Liver (tissue), 9 donors: Measurements from ENCODE around the gene JMJD4. TPM values are rescaled to one million over a fixed set of nuclear protein-coding genes. Genes with fewer than 3 reads are reported as not detected.

ENCODE experiments used
- DNase-seq: peaks from one replicate; pipeline ENCODE4 v3.0.0-alpha.2; 2017; ENCODE audit warnings: low spot score
- H3K27ac ChIP-seq, 2 donors: one replicate each; pipeline ENCODE4 v1.7.0; 2013; ENCODE audit warnings: inconsistent platforms in 2 of 2, low read length in 2 of 2, control low read depth in 1 of 2, low read depth in 1 of 2, mild to moderate bottlenecking in 1 of 2
- H3K27me3 ChIP-seq, 4 donors: one replicate each; pipeline versions ENCODE4 v1.6.1 to v1.7.0; 2013; ENCODE audit warnings: low read length in 3 of 4, inconsistent platforms in 1 of 4, mild to moderate bottlenecking in 1 of 4, moderate library complexity in 1 of 4; ENCODE audit not compliant: control insufficient read depth in 4 of 4, insufficient read depth in 4 of 4
- H3K36me3 ChIP-seq, 4 donors: one replicate each; pipeline versions ENCODE4 v1.6.1 to v1.7.0; 2013; ENCODE audit warnings: low read length in 3 of 4, mild to moderate bottlenecking in 3 of 4, low read depth in 1 of 4, moderate library complexity in 1 of 4; ENCODE audit not compliant: control insufficient read depth in 4 of 4, insufficient read depth in 3 of 4
- H3K4me1 ChIP-seq, 4 donors: one replicate each; pipeline versions ENCODE4 v1.6.1 to v1.7.0; 2013; ENCODE audit warnings: low read length in 3 of 4, mild to moderate bottlenecking in 3 of 4, moderate library complexity in 1 of 4; ENCODE audit not compliant: control insufficient read depth in 4 of 4, insufficient read depth in 4 of 4
- H3K4me3 ChIP-seq, 3 donors: one replicate each; pipeline versions ENCODE4 v1.6.1 to v1.7.0; 2013; ENCODE audit warnings: low read length in 3 of 3, control low read depth in 1 of 3, low read depth in 1 of 3, mild to moderate bottlenecking in 1 of 3
- H3K9ac ChIP-seq, 2 donors: one replicate each; pipeline ENCODE4 v1.7.0; 2013; ENCODE audit warnings: low read length in 2 of 2, mild to moderate bottlenecking in 2 of 2, moderate library complexity in 2 of 2, control low read depth in 1 of 2, low read depth in 1 of 2
- H3K9me3 ChIP-seq, 4 donors: one replicate each; pipeline versions ENCODE4 v1.6.1 to v1.7.0; 2013; ENCODE audit warnings: low read length in 3 of 4; ENCODE audit not compliant: control insufficient read depth in 4 of 4
- ATF3 ChIP-seq: IDR thresholded peaks from 2 replicates; pipeline ENCODE4 v1.6.1; 2016; ENCODE audit warnings: antibody characterized with exemption
- CTCF ChIP-seq: fragments of 150-350 bp; IDR thresholded peaks from 2 replicates; pipeline ENCODE4 v1.5.1; 2017; ENCODE audit warnings: improper control_type of control experiment, low read depth, low read length; ENCODE audit not compliant: missing input control
- EGR1 ChIP-seq, 2 donors: IDR thresholded peaks; 2 replicates each; pipeline ENCODE4 v1.6.1; 2016 to 2018; ENCODE audit warnings: antibody characterized with exemption in 2 of 2, low read depth in 2 of 2
- FOXA1 ChIP-seq: IDR thresholded peaks from 2 replicates; pipeline ENCODE4 v1.6.1; 2016; ENCODE audit warnings: antibody characterized with exemption
- FOXA2 ChIP-seq: IDR thresholded peaks from 2 replicates; pipeline ENCODE4 v1.6.1; 2016; ENCODE audit warnings: antibody characterized with exemption
- GABPA ChIP-seq, 2 donors: IDR thresholded peaks in 1 of 2; conservative IDR thresholded peaks in 1 of 2; 2 replicates each; pipeline ENCODE4 v1.6.1; 2016; ENCODE audit warnings: antibody characterized with exemption in 2 of 2, mild to moderate bottlenecking in 1 of 2, moderate library complexity in 1 of 2
- HNF4A ChIP-seq, 2 donors: conservative IDR thresholded peaks; 2 replicates each; pipeline ENCODE4 v1.6.1; 2016; ENCODE audit warnings: antibody characterized with exemption in 2 of 2, mild to moderate bottlenecking in 2 of 2
- HNF4G ChIP-seq: IDR thresholded peaks from 2 replicates; pipeline ENCODE4 v1.6.1; 2016; ENCODE audit warnings: antibody characterized with exemption
- JUND ChIP-seq, 2 donors: IDR thresholded peaks; 2 replicates each; pipeline ENCODE4 v1.6.1; 2016; ENCODE audit warnings: antibody characterized with exemption in 2 of 2
- MAX ChIP-seq: IDR thresholded peaks from 2 replicates; pipeline ENCODE4 v1.6.1; 2016; ENCODE audit warnings: antibody characterized with exemption
- NR2F2 ChIP-seq: IDR thresholded peaks from 2 replicates; pipeline ENCODE4 v1.6.1; 2016; ENCODE audit warnings: antibody characterized with exemption
- RAD21 ChIP-seq, 2 donors: IDR thresholded peaks; 2 replicates each; pipeline ENCODE4 v1.6.1; 2016; ENCODE audit warnings: antibody characterized with exemption in 2 of 2, mild to moderate bottlenecking in 2 of 2
- REST ChIP-seq: IDR thresholded peaks from 2 replicates; pipeline ENCODE4 v1.6.1; 2016; ENCODE audit warnings: antibody characterized with exemption, mild to moderate bottlenecking
- RXRA ChIP-seq, 2 donors: IDR thresholded peaks; 2 replicates each; pipeline ENCODE4 v1.6.1; 2017 to 2018; ENCODE audit warnings: antibody characterized with exemption in 2 of 2, mild to moderate bottlenecking in 1 of 2
- SP1 ChIP-seq: IDR thresholded peaks from 2 replicates; pipeline ENCODE4 v1.6.1; 2018; ENCODE audit warnings: antibody characterized with exemption, mild to moderate bottlenecking
- TAF1 ChIP-seq: conservative IDR thresholded peaks from 2 replicates; pipeline ENCODE4 v1.6.1; 2016; ENCODE audit warnings: antibody characterized with exemption, mild to moderate bottlenecking
- YY1 ChIP-seq: IDR thresholded peaks from 2 replicates; pipeline ENCODE4 v1.6.1; 2016; ENCODE audit warnings: antibody characterized with exemption, mild to moderate bottlenecking
- ZBTB33 ChIP-seq: IDR thresholded peaks from 2 replicates; pipeline ENCODE4 v1.6.1; 2016; ENCODE audit warnings: antibody characterized with exemption
- WGBS: extraction: QIAGEN DNeasy Blood & Tissue Kit; methylation state at CpG from one replicate; pipeline ENCODE4 v1.1.7; 2013; 5-methylcytosine and 5-hydroxymethylcytosine counted together
- polyA plus RNA-seq, 2 donors: library from polyadenylated mRNA; stranded (reverse) in 1 of 2; unstranded in 1 of 2; fragments of 200-250 nt in 1 of 2; fragments of >200 nt in 1 of 2; fragmentation: Nextera tagmentation in 1 of 2; extraction: Ambion mirVana in 1 of 2; gene quantifications; one replicate each; pipeline versions ENCODE4 v1.2.1 to v1.2.3, GENCODE V29; 2013 to 2015
- total RNA-seq, 2 donors: library from RNA; depleted of rRNA; stranded (reverse); fragments of >200 nt; gene quantifications; one replicate each; pipeline ENCODE4 v1.2.3, GENCODE V29; 2014
- donor health status: healthy.
- donor health status: healthy.
- donor health status: healthy.
- donor health status: healthy.
- donor health status: healthy.

JMJD4 gene
- total and polyA plus RNA-seq, 4 donors, result 12.4 to 22.1 (median 14.1) TPM

GRCh38 chr1:227746676-227747075 is 11.6 kb upstream of the JMJD4 start:
- peaks cover 2 to 18% (median 6%) of the 10 kb centered on the region in 4 donors for H3K36me3 ChIP-seq
- TF ChIP-seq MAX (no peak), EGR1 (IDR thresholded peaks at IDR 0.05; ENCODE audit: low read depth in 2 of 2) (no peak), ATF3 (no peak), RXRA (IDR thresholded peaks at IDR 0.05) (no peak), JUND (IDR thresholded peaks at IDR 0.05) (no peak), HNF4A (conservative IDR thresholded peaks at IDR 0.05) (no peak), NR2F2 (no peak), HNF4G (no peak), RAD21 (IDR thresholded peaks at IDR 0.05) (no peak), TAF1 (no peak), FOXA2 (no peak), SP1 (no peak), GABPA (IDR thresholded peaks at IDR 0.05 in 1 of 2, conservative IDR thresholded peaks at IDR 0.05 in 1 of 2) (no peak), FOXA1 (no peak), ZBTB33 (no peak), YY1 (no peak)
- no peaks in the 10 kb centered on the region for H3K27me3 ChIP-seq
- 91% methylated on average over 6 of the region's 6 CpGs for WGBS
- no peak overlapping the region for H3K4me3 ChIP-seq
- no peak overlapping the region for H3K27ac ChIP-seq
- H3K9ac ChIP-seq, result no peak overlapping the region
- peaks cover 0 to 8% (median 4%) of the 10 kb centered on the region in 4 donors for H3K4me1 ChIP-seq
- DNase-seq, result no peak
- no peaks in the 10 kb centered on the region for H3K9me3 ChIP-seq

- WGBS, result 96% methylated on average over 12 of the region's 12 CpGs
- no peaks in the 10 kb centered on the region for H3K27me3 ChIP-seq
- no peak overlapping the region for H3K4me3 ChIP-seq
- peaks cover 2 to 14% (median 6%) of the 10 kb centered on the region in 4 donors for H3K36me3 ChIP-seq
- peaks cover 0 to 8% (median 4%) of the 10 kb centered on the region in 4 donors for H3K4me1 ChIP-seq
- H3K9ac ChIP-seq, result no peak overlapping the region
- TF ChIP-seq HNF4A (conservative IDR thresholded peaks at IDR 0.05) (no peak), ZBTB33 (no peak), ATF3 (no peak), RAD21 (IDR thresholded peaks at IDR 0.05) (no peak), RXRA (IDR thresholded peaks at IDR 0.05) (no peak), GABPA (IDR thresholded peaks at IDR 0.05 in 1 of 2, conservative IDR thresholded peaks at IDR 0.05 in 1 of 2) (no peak), JUND (IDR thresholded peaks at IDR 0.05) (no peak), EGR1 (IDR thresholded peaks at IDR 0.05; ENCODE audit: low read depth in 2 of 2) (no peak), MAX (no peak), HNF4G (no peak), SP1 (no peak), FOXA1 (no peak), CTCF (no peak), NR2F2 (no peak), REST (no peak), YY1 (no peak), TAF1 (no peak)
- no peaks in the 10 kb centered on the region for H3K9me3 ChIP-seq
- H3K27ac ChIP-seq, result no peak overlapping the region
- DNase-seq, result no peak
Measured at GRCh38 chr1:227745568-227746265, 10.6 kb upstream of the JMJD4 start.
